ENCODE measurements around the gene MTRF1. TPM values are rescaled to one million over a fixed set of nuclear protein-coding genes. Genes with fewer than 3 reads are reported as not detected.

The MTRF1 gene
- total RNA-seq, 4 donors from 2014 or later, result 6.6 to 14.3 (median 8.2) TPM

- no peak for DNase-seq (ENCODE audit: low spot score)
- TF ChIP-seq, protein P1, sequence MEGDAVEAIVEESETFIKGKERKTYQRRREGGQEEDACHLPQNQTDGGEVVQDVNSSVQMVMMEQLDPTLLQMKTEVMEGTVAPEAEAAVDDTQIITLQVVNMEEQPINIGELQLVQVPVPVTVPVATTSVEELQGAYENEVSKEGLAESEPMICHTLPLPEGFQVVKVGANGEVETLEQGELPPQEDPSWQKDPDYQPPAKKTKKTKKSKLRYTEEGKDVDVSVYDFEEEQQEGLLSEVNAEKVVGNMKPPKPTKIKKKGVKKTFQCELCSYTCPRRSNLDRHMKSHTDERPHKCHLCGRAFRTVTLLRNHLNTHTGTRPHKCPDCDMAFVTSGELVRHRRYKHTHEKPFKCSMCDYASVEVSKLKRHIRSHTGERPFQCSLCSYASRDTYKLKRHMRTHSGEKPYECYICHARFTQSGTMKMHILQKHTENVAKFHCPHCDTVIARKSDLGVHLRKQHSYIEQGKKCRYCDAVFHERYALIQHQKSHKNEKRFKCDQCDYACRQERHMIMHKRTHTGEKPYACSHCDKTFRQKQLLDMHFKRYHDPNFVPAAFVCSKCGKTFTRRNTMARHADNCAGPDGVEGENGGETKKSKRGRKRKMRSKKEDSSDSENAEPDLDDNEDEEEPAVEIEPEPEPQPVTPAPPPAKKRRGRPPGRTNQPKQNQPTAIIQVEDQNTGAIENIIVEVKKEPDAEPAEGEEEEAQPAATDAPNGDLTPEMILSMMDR (IDR thresholded peaks at IDR 0.05), result no peak
- ATAC-seq (ENCODE audit: low FRiP score), result no peak
Observed at GRCh38 chr13:41306271-41307145, 43.1 kb upstream of the MTRF1 start.

DNA sequence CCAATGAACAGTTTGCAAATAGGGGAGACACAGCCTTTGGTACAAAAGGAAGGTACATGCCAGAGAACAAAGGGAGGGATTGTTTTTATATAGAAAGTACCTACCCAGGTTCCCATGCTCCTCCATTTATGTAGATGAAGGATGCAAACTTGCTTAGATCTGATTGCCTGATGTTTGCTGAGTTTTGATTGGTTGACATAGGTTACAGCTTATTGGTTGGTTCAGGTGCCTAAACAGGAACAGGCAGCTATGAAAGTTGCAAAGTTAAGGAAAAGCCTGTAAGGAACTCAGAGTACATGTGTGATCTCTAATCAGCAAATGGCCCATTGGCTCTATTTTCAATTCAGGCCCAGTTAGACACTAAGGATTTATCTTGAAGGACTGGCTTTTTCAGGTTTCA lies 41.2 kb upstream of the MTRF1 start:
- TF ChIP-seq, protein P1 (IDR thresholded peaks at IDR 0.05), result no peak
- no peak for DNase-seq (ENCODE audit: low spot score)
- ATAC-seq (ENCODE audit: low FRiP score), result no peak

GRCh38 chr13:41302743-41303142 lies 39.4 kb upstream of the MTRF1 start:
- TF ChIP-seq, protein P1 (IDR thresholded peaks at IDR 0.05), result no peak
- DNase-seq (ENCODE audit: low spot score) (no peak), ATAC-seq (ENCODE audit: low FRiP score) (no peak)

DNA sequence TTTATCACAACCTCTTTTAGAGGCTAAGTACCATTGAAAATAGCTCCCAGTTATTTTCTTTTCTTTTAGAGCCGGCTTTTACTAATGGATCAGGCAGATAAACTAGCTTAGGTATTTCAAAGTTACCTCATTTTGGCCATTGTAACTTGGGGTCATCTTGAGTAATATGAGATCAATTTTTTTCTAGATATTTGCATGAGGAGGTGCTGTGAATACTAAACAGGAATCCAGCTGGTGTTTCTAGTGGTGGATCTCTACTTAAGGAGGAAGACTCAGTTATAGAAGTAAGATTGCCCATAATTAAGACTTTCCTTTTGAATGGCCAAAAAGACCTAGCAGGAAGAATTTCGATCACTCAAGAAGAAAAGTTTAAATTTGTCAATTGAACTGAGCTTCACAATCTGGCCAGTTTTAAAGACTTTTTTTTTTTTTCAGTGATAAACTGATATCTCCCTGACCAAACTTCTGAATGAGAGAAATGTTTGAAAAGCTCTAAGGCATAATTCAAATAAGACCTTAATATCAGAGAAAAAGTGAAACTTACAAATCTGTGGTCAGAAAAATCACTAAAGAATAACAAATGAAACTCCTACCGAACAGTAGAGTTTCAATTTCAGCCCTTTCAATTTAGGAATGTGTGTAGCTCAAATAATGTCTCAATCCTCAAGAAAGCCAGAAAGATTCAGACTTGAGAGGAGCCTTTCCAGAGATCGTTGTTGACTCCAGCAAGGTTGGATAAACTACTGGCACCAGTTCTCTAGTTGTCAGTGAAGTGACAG lies 36.1 kb upstream of the MTRF1 start:
- TF ChIP-seq, protein P1 (IDR thresholded peaks at IDR 0.05), result no peak
- ATAC-seq (ENCODE audit: low FRiP score), result no peak
- no peak for DNase-seq (ENCODE audit: low spot score)

DNA sequence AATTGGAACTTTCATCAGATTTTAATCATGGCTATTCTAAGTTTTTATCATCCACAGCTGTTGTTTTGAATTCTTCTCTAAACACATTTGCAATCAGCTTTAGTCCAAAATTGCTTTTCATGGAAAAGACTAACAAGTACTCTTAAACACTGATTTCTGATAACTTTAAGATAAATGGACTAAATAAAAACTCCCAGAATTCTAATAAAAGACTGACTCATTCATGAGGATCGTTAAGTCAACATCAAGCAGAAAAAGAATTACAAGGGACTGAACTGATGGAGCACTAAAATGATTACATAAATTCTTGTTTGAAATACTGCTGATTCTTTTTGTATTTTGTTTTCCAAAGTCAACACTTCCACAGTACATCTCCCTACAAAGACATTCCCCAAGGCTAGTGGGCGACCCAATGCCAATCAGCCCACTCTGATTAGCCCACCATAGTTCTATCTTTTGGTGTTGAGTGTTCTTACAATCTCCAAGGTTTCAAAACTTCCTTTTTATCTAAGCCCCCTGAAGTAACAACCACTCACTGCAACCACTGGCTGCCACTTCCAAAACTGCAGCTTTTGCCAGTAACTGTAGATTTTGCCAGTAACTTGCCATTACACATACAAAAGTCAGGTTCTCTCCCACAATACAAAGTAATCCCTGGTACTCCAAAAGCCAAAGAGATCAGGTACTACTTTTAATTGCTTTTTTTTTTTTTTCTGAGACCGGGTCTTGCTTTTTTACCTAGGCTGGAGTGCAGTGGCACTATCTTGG lies 33.7 kb upstream of the MTRF1 start:
- ATAC-seq (ENCODE audit: low FRiP score), result no peak
- DNase-seq (ENCODE audit: low spot score), result no peak
- TF ChIP-seq, protein P1 (IDR thresholded peaks at IDR 0.05), result no peak

DNA sequence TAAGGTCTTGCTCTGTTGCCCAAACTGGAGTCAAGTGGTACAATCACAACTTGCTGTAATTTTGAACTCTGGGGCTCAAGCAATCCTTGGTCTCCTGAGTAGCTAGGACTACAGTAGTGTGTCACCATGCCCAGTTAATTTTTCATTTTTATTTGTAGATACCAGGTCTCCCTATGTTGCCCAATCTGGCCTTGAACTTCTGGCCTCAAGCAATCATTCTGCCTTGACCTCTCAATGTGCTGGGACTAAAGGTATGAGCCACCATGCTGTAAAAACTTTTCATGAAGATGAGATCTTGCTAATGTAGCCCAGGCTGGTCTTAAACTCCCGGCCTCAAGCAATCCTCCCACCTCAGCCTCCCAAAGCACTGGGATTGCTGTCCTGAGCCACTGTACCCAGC lies 32.6 kb upstream of the MTRF1 start:
- ATAC-seq (ENCODE audit: low FRiP score) (no peak), DNase-seq (ENCODE audit: low spot score) (no peak)
- TF ChIP-seq, protein P1 (IDR thresholded peaks at IDR 0.05), result no peak
